ENCODE data around the gene THSD7A.

Gene THSD7A

DNA sequence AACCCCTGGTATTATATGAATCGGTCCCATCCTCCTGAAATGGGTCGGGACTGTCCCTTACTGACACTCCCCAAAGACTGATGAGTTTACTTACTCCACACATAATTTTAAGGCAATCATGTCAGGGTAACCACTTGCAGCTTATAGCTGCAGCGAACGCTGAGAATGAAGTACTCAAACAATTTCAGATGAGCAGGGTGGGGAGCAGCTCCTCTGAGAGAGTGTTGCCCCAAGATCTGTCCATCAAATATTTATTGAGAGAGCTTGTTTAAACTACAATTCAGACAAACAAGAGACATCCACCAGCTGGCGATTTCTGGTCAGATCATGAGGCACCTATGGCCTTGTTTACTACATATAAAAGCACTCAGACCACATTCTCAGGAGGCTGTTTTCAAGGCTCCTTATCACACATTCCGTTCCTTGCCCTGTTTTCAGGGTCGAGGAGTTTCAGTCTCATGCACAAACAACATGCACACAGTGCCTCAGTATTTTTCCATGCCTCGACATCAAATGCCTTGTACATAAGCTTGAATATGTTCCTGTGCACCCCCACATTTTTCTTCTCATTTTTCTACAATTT is 80.1 kb downstream of the THSD7A start:
- DNase-seq (ENCODE audit: low read depth in 3 of 3), result no peak

DNA sequence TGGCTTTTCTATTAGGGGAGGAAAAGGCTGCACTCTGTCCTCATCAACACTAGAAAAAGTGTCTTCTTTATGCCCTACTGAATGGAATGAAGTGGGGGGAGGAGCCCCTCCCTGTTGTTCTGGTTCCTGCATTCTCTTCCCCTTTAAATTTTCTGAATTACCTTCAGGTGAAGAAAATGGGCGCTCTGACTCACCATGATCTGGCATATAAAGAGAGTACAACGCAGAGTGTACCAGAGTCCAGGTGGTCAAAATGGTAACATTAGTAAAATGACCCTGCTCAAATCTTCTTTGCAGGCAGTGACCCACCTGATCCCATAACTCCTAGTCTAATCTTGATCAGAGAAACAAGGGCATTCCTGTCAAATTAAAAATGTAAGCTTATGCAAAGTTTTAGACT is 80.7 kb downstream of the THSD7A start:
- DNase-seq (ENCODE audit: low read depth in 3 of 3), result no peak

DNA sequence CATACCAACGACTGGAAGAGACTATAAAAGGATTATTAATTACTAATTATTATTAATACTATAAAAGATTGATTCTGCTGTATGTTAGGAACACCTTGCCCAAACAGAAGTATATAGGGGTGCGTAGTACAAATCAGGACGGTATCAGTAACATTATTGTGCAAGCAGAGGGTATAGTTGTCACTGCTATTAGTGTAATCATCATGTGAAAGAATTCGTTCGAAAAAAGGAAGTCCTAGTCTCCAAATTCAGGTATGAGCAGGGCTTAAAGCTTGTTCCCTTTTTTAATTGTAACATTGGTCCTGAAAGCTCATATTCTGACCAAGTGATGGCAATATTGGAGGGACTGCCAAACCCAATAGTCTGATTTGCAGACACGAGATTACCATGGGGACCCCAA is 81.8 kb downstream of the THSD7A start:
- DNase-seq (ENCODE audit: low read depth in 3 of 3), result no peak

DNA sequence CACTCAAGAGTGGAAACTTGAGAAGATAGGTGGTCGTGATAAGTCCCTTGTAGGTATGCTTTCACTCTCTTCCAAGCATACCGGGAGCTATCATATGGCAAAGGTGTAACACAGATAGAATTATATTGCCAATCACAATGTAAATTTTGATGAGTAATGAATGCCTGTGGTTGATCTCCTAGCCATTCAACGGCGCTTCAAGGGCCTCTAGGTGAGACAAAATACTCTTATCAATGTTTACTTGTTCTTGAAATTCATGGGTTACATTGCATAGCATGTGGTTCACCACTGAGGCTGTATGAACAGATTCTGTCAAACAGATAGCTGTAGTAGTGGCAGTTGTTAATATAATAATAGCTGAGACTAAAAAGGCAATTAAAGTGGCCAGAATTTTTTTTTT is 82.4 kb downstream of the THSD7A start:
- no peak for DNase-seq (ENCODE audit: low read depth in 3 of 3)

DNA sequence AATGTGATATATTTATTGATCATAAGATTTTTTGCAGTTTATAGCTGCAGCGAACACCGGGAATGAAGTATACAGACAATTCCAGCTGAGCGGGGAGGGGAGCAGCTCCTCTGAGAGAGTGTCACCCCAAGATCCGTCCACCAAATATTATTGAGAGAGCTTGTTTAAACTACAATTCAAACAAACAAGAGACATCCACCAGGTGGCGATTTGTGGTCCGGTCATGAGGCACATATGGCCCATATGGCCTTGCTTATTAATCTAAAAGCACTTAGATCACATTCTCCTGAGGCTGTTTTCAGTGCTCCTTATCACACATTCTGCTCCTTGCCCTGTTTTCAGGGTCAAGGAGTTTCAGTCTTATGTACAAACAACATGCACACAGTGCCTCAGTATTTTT is 83.1 kb downstream of the THSD7A start:
- no peak for DNase-seq (ENCODE audit: low read depth in 3 of 3)

DNA sequence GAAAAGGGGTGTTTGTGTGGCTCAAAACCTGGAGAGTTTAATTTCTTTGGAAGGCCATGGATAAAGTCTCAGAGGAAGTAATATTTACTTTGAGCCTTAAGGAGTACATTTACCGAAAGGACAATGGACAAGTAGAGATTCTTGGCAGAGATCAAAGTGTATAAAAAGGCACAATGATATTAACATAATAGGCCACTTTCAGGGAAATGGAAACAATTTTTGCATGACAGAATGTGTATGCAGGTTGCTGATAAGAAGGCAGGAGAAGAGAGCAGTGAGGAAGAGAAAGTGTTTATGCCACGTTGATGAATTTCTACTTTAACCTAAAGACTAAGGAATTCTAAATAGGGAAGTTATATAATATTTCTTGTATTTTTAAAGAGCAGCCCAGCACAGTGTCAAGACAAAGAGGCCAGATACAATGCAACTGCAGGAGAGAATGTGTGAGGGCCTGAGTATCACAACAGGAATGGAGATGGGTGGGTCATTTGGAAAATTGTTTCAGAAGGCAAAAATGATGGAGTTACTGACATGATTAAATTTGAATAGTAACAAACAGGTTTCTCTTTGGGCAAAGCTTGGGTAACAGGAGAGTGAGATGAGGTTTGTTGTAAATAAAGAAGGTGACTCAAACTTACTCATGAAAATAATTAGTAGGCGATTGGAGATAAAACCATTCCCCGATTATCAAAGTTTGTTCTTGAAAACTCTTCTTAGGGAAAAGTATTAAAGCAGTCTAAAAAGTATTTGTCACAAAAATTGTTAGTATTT is 84.1 kb downstream of the THSD7A start:
- DNase-seq (ENCODE audit: low read depth in 3 of 3), result no peak

DNA sequence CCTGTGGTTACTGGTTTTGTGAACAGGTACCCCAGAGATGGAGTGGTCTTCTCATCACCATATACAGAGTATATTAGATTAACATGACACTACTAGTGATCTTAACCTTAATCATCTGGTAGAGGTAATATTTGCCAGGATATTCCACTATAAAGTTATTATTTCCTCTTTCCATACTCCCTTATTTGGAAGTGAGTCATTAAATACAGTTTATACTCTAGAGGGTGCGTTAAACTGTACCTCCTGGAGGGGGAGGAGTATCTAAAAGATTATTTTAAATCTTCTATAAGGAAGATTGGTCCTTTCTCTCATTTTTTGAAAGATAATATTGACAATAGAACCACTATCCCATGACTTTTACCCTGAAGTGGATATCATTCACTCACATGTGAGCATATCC is 85.4 kb downstream of the THSD7A start:
- no peak for DNase-seq (ENCODE audit: low read depth in 3 of 3)

DNA sequence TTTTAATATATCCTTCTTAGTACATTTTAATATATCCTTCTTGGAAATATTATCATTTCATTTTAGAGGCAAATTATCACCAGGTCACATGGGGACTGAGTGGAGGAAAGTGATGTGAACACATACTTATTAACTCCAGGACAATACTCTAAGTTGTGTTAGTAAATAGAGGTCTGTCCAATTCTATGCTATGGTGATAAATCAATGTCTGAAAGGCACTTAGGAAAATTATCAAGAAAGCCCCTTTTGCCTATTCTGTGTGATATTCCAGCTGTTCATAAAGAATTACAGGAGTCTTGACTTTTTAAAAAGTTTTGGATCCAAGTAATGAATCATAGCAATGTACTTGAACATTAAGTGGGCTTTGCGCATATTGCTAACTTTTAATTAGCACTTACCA is 88.5 kb downstream of the THSD7A start:
- no peak for DNase-seq (ENCODE audit: low read depth in 3 of 3)

DNA sequence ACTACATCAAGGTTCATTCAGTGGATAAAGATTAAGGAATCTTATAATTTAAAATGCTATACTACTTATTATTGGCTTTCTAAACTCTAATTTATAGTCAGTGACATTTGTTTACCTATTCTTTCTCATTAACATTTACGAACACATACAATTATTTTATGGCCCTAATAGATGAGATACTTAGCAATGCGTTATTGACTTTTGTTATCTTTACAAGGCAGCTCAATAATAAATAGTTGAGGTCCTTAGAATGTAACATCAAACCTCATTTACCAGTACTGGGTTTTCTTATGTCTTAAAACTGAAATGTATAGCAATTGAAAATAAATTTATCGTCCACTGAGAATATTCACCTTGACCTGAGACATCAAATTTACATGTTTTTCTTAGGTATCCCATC is 89.0 kb downstream of the THSD7A start:
- DNase-seq (ENCODE audit: low read depth in 3 of 3), result no peak

DNA sequence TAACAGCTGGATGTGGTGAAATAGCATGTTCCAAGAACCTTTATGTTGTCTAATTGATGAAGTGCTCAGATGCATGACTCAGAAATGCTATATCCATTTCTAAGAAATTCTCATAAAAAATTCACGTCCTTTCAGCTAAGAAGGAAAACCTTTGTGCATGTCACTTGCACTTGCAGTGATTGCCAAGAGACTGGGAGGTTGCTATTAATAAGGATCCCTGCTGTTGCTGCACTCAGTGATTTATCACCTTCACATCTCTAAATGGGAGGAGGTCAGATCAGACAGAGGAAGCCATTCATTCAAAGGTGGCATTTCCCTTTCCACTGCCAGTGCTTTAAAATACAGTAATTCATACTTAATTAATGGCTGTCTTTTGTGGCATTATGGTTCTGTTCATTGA is 89.5 kb downstream of the THSD7A start:
- DNase-seq (ENCODE audit: low read depth in 3 of 3), result no peak

DNA sequence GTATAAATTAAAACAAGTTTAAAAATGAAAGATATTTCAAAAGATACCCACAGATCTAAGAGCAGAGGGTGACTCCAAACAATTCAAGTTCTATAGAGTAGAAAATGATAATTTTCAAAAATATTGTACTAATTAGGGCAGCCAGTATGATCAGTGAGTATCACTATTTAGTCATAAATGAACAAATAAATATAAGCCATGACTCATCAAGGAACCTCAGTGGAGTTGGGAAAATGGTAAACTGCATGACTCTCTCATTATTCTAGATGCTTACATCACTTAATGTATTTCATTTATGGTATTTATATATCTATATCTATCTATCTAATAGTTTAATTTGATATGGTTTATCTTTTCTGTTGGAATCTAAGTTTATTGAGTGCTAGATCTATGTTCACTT is 94.3 kb downstream of the THSD7A start:
- DNase-seq (ENCODE audit: low read depth in 3 of 3), result no peak

DNA sequence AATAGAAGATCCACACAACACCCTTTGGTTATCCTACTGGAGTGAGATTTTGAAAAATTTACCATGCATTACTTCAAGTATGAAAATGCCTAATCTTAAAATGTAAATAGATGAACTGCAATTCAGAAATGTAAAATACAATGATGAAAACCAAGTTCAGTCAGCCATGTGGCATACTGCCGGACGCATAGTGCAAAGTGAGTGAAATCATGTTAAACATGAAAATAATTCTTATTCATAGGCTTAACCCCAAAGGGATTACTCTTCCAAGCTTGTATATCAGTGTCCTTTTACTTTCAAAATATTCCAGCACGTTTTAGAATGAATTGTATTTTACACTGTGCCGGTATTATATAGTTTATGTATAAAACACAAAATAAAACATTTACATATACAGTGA is 99.8 kb downstream of the THSD7A start:
- DNase-seq (ENCODE audit: low read depth in 3 of 3), result no peak

DNA sequence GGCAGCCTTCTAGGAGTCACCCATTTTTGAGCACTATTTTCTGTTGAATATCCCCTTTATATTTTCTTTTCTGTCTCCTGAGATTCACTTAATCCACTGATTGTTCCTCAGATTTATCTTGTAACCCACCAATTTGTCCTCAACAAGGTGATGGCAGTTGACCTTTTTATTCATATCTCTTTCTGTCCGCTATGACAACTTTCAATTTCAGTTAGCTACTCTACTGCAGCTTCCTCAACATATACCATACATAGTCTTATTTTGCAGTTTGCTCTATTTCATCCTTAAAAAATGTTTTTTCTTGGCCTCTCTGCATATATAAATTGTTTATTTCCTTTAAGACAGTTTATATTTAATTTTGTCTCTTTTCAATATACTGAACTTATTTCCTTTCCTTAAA is 101.3 kb downstream of the THSD7A start:
- DNase-seq (ENCODE audit: low read depth in 3 of 3), result no peak

DNA sequence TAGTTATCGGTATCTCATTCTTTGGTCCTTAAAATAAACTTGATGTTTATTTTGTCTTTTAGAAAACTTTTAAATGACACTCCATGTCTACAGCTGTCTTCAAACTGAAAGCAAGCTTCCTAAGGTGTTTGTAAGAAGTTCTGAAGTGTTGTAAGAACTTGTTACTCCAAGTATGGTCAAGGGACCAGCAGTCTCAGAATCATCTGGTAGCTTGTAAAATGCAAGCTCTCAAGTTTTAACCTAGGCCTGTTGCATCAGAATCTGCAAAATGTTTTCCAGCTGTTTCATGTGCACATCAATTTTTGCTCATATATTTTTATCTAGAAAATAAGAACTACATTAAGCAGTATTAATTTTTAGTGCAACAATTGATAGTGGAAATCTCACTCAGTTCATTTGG is 104.1 kb downstream of the THSD7A start:
- DNase-seq (ENCODE audit: low read depth in 3 of 3), result no peak

DNA sequence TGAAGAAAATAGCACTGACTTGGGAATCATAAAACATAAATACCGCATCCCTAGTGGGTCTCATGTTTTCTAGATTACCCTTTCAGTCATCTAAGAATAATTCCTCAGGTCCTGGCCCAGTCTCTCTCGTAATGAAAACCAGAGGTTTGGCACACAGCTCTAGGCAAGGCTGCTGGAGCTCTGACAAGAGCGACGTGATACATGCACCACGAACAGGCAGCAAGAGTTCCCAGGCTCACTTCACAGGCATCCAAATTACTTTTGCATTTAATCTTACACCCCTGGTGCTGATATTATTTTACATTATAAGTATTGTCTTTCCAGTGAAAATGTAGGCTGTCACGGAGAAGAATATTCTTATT is 105.2 kb downstream of the THSD7A start:
- DNase-seq (ENCODE audit: low read depth in 3 of 3), result no peak

DNA sequence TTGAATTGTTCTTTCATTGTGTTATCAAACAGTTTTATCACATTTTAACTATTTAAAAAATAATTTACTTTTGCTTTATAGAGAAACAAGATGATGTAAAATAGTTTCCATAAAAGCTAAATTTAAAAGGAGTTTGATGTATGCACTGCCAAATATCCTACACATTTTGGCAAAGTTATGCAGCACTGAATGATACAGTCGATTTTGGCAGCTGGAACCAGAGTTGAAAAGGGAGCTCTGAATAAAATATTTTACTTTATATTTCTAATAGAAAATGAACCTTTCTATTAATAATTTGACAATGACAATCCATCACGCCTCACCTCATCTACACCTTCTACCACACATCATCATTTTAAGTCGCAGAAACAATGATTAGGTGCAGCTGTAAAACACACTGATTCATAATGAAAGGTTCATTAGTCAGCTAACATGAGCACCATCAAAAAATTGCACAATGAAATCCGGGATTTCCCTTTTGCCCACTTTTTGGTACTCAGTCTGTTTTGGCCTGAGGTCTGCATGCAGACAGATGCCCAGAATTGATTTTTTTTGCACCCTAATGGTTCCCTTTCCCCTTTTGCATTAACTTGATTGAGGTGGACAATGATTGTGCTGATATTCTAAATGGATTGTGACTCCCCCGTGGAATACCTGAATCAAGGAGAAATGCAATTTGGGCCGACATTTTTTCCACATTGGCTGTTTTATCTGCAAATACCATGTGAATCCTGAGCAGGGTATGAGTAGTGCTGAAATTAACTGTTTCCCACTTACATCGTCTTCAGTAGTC is 105.8 kb downstream of the THSD7A start:
- no peak for DNase-seq (ENCODE audit: low read depth in 3 of 3)

DNA sequence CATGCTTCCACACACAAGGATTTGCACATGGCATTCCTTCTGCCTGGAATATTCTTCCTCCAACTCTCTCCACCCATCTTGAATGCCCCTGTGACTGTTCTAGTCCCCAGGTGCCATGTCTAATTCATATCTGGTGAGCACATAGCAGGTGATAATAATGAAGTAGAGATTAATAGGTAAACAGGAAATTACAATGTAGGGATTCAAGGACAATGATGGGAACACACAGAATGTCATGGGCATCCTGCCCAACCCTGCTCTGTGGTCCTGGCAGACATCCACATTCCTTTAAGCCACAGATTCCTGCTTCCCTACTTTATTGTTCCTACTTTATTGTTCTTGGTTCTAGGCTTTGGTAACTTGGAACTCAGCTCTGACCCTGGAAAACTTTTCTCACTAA is 115.8 kb downstream of the THSD7A start:
- no peak for DNase-seq (ENCODE audit: low read depth in 3 of 3)

DNA sequence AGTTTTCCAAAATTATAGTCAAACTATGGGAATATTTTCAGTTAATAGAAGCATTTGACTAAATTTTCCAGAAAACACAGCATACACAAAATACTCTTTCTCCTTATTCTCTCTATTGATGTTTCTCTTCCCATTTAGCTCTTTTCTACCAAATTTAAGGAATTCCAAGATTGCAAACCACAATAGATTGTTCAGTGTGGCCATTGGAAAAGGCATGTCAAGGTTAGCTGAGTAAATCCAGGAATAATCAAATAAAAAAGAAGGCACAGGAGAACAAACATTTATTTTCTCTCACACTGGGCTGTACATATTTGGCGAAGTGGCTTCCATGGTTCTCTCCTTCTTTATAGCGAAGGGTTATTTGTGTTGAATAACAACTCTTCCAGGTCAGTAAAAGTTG is 117.3 kb downstream of the THSD7A start:
- no peak for DNase-seq (ENCODE audit: low read depth in 3 of 3)

DNA sequence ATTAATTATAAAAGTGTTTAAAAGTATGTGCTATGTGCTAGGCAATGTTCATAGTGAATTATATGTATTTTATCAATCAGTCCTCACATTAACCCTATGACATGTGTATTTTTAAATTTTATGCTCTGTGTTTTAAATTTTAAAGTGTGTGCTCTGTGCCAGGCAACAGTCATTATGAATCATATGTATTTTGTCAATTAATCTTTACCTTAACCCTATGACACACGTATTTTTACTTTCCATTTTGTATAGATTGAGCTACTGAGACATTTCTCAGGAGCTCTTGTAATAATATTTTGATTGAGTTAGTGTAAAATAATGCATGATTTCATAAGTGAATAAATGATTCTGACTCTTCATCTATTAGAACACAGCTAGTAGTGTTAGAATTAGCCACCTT is 117.8 kb downstream of the THSD7A start:
- DNase-seq (ENCODE audit: low read depth in 3 of 3), result no peak

DNA sequence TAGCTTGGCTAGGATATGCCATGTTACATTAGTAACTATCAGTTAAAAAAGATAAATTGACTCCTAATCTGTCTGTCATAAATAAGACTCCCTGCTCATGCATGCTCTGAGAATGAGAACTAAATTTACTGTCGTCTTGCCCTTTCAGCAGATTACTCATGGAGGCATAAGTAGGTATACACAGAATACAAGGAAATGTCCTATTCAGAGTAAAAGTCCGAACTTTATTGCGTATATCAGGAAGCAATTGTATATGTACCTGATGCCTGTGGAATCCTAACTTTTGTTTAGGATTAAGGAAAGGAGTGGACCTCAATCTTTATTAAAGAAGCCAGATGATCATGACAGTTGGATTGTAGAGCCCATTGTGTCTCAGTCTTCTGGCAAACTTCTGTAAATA is 118.6 kb downstream of the THSD7A start:
- DNase-seq (ENCODE audit: low read depth in 3 of 3), result no peak

DNA sequence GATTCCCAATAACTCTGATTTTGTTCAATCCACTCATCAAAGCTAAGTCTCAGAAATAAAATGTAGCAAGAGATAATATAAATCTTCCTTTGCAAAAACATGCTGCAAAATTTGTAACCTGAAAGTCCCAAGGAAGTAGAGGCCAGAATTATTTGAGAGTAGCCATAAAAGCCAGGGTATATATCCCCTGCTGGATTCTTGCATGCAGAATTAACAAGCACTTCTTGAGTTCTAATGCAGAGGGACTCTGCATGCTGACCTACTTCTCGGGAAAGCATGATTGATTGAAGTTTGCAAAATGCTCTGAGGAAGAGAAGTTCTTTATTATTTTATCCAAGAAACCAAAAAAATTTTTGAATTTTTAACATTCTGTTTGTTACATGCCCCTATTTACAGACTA is 121.6 kb downstream of the THSD7A start:
- no peak for DNase-seq (ENCODE audit: low read depth in 3 of 3)

DNA sequence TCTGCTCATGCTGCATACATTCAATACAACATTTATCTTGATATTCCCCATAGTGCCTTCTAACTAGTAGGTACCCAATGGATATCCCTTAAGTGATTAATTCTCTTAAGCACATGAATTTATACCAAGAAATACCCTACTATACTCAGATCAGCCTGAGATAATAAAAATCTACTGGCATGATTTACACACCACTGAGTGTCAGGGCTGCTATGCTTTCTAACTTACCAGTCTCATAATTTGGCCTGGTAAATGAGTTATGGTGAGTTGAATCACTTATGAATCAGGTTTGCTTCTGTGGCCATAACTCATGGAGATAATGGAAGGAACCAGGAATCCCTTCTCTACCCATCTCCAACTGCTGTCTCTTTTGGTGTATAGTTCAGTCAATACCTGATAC is 122.8 kb downstream of the THSD7A start:
- DNase-seq (ENCODE audit: low read depth in 3 of 3), result no peak

DNA sequence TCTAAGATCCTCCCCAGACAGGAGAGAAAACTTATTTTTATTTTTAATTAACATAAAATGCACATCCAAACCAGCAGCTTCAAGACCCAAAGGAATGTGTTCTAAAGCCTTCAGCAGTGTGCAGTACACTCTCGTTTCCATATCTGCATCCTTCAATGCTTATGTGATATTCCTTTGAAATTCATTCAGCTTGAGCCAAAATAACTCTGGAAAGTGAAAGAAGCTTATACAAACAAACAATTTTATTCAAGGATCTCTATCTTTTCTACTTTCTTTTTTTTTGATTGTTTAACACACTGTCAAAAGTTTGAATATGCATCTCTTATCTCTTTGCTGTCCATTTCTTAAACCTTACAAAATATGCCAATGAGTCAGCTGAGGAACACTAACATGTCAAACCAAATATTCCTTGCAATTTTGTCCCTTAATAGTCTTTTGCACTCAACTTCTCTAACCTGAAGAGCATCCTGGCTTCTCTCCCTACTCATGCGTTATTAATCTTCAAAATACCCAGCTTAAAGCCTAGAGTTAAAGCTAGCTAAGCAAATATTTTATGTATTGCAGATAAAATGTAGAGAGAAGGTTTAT is 124.3 kb downstream of the THSD7A start:
- DNase-seq (ENCODE audit: low read depth in 3 of 3), result no peak

All from stimulated activated CD4-positive, alpha-beta T cell treated with anti-CD3 and anti-CD28 coated beads, TNF-alpha, amount 100 ng/mL, for 48 hours (primary cell).